ENCODE measurements around the gene TUBGCP6.

GRCh38 chr22:50257451-50258360 is 12.9 kb upstream of the TUBGCP6 start:
- TF ChIP-seq POLR2AphosphoS5 (IDR thresholded peaks at IDR 0.05; ENCODE audit: low read depth, low read length) (no peak), CTCF (IDR thresholded peaks at IDR 0.05) (no peak), SIN3A (IDR thresholded peaks at IDR 0.05; ENCODE audit: borderline replicate concordance, insufficient read depth, low read depth, low read length) (no peak), REST (IDR thresholded peaks at IDR 0.05; ENCODE audit: insufficient read depth in 1 of 2, low read depth in 2 of 2, low read length in 1 of 2) (no peak)
